SK-N-SH (cell line): ENCODE data around the gene UBE2I.
"Not testable (repeated sequence)": the region's sequence is repeated elsewhere in the genome, so short reads cannot be mapped to it uniquely, and the experiment has no call there.

Source experiments
- GABPA ChIP-seq: IDR thresholded peaks from 2 replicates; pipeline ENCODE4 v1.4.0; 2012; ENCODE audit warnings: low read depth, mild to moderate bottlenecking
- POLR2AphosphoS5 ChIP-seq: IDR thresholded peaks from 2 replicates; pipeline ENCODE4 v1.6.1; 2012; ENCODE audit warnings: low read depth, low read length
- TCF12 ChIP-seq: IDR thresholded peaks from 2 replicates; pipeline ENCODE4 v1.4.0; 2012
- TEAD4 ChIP-seq: IDR thresholded peaks from 2 replicates; pipeline ENCODE4 v1.4.0; 2012; ENCODE audit warnings: mild to moderate bottlenecking, borderline replicate concordance; ENCODE audit not compliant: insufficient read depth
- YY1 ChIP-seq: IDR thresholded peaks from 2 replicates; pipeline ENCODE4 v1.4.0; 2012; ENCODE audit warnings: low read depth, mild to moderate bottlenecking
- TF ChIP-seq, protein P1 (sequence below): fragments of 200-600 bp; sonication (generic); IDR thresholded peaks from 2 replicates; pipeline ENCODE4 v1.6.1; 2017; ENCODE audit warnings: antibody characterized with exemption, mild to moderate bottlenecking, moderate library complexity
- TF ChIP-seq, protein P2 (sequence below): IDR thresholded peaks from 2 replicates; pipeline ENCODE4 v1.4.0; 2012; ENCODE audit warnings: low read depth, borderline replicate concordance
- TF ChIP-seq, protein P3 (sequence below): fragments of 150-350 bp; IDR thresholded peaks from 2 replicates; pipeline ENCODE4 v1.6.1; 2016; ENCODE audit warnings: mild to moderate bottlenecking, low read depth, low read length

DNA sequence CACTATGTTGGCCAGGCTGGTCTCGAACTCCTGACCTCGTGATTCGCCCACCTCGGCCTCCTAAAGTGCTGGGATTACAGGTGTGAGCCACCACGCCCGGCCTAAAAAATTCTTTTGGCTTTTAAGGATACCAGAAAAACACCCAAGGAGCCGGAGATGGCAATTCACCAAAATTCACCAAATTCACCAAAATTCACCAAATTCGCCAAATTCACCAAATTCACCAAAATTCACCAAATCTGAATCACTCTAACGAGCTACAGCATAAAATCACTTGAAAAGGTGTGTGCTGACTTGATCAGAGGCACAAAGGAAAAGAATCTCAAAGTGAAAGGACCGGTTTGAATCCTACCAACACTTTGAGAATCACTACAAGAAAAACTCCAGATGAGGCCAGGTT is 19.5 kb downstream of the UBE2I start:
- TF ChIP-seq, protein P1, sequence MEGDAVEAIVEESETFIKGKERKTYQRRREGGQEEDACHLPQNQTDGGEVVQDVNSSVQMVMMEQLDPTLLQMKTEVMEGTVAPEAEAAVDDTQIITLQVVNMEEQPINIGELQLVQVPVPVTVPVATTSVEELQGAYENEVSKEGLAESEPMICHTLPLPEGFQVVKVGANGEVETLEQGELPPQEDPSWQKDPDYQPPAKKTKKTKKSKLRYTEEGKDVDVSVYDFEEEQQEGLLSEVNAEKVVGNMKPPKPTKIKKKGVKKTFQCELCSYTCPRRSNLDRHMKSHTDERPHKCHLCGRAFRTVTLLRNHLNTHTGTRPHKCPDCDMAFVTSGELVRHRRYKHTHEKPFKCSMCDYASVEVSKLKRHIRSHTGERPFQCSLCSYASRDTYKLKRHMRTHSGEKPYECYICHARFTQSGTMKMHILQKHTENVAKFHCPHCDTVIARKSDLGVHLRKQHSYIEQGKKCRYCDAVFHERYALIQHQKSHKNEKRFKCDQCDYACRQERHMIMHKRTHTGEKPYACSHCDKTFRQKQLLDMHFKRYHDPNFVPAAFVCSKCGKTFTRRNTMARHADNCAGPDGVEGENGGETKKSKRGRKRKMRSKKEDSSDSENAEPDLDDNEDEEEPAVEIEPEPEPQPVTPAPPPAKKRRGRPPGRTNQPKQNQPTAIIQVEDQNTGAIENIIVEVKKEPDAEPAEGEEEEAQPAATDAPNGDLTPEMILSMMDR = not testable (repeated sequence)
- not testable (repeated sequence) for TF ChIP-seq POLR2AphosphoS5, TCF12, TEAD4, YY1, GABPA
- TF ChIP-seq, protein P2, sequence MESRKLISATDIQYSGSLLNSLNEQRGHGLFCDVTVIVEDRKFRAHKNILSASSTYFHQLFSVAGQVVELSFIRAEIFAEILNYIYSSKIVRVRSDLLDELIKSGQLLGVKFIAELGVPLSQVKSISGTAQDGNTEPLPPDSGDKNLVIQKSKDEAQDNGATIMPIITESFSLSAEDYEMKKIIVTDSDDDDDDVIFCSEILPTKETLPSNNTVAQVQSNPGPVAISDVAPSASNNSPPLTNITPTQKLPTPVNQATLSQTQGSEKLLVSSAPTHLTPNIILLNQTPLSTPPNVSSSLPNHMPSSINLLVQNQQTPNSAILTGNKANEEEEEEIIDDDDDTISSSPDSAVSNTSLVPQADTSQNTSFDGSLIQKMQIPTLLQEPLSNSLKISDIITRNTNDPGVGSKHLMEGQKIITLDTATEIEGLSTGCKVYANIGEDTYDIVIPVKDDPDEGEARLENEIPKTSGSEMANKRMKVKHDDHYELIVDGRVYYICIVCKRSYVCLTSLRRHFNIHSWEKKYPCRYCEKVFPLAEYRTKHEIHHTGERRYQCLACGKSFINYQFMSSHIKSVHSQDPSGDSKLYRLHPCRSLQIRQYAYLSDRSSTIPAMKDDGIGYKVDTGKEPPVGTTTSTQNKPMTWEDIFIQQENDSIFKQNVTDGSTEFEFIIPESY = not testable (repeated sequence)
- TF ChIP-seq, protein P3, sequence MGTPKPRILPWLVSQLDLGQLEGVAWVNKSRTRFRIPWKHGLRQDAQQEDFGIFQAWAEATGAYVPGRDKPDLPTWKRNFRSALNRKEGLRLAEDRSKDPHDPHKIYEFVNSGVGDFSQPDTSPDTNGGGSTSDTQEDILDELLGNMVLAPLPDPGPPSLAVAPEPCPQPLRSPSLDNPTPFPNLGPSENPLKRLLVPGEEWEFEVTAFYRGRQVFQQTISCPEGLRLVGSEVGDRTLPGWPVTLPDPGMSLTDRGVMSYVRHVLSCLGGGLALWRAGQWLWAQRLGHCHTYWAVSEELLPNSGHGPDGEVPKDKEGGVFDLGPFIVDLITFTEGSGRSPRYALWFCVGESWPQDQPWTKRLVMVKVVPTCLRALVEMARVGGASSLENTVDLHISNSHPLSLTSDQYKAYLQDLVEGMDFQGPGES = not testable (repeated sequence)
